Lower leg skin (tissue), 3 donors: ENCODE results near the gene RNF152.

Source experiments
- POLR2A ChIP-seq, 2 donors: fragments of 450-650 bp; IDR thresholded peaks; one replicate each; pipeline ENCODE4 v1.6.1; 2016 to 2017; ENCODE audit warnings: antibody characterized with exemption in 2 of 2, mild to moderate bottlenecking in 1 of 2, moderate library complexity in 1 of 2
- TF ChIP-seq, protein P1 (sequence below), 3 donors: fragments of 450-650 bp; IDR thresholded peaks; one replicate each; pipeline ENCODE4 v1.5.1; 2016; ENCODE audit warnings: antibody characterized with exemption in 3 of 3, mild to moderate bottlenecking in 3 of 3, moderate library complexity in 2 of 3

DNA sequence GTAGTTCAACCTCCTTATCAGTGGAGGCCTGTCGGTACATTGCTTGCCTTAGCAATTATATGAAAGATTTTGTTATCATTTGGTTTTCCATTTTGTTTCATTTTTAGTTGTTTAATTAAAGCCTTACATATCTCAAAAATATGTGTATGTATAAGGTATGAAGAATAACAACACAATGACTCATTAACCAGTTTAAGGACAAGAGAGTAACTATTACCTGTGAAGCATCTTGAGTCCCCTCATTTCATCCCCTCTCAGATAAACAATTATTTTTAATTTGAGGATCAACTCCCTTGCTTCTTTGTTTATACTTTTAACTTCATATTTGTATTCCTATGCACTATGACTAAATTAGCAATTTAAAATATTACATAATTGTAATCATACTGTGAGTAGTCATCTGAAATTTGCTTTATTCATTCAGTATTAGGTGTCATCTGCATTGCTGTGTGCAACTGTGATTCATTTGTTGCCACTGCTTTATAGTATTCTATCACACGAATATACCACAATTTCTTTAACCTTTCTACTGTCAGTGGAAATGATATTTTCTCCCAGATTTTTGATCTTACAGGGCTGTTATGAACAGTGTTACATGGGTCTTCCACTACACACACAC, 126.4 kb downstream of the RNF152 start:
- TF ChIP-seq, protein P1, sequence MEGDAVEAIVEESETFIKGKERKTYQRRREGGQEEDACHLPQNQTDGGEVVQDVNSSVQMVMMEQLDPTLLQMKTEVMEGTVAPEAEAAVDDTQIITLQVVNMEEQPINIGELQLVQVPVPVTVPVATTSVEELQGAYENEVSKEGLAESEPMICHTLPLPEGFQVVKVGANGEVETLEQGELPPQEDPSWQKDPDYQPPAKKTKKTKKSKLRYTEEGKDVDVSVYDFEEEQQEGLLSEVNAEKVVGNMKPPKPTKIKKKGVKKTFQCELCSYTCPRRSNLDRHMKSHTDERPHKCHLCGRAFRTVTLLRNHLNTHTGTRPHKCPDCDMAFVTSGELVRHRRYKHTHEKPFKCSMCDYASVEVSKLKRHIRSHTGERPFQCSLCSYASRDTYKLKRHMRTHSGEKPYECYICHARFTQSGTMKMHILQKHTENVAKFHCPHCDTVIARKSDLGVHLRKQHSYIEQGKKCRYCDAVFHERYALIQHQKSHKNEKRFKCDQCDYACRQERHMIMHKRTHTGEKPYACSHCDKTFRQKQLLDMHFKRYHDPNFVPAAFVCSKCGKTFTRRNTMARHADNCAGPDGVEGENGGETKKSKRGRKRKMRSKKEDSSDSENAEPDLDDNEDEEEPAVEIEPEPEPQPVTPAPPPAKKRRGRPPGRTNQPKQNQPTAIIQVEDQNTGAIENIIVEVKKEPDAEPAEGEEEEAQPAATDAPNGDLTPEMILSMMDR (IDR thresholded peaks at IDR 0.05) = no peak
- no peak for TF ChIP-seq POLR2A (IDR thresholded peaks at IDR 0.05)
